Measurements from ENCODE around the gene MRPS31.
"Not testable (repeated sequence)": the region's sequence is repeated elsewhere in the genome, so short reads cannot be mapped to it uniquely, and the experiment has no call there.

The MRPS31 gene

DNA sequence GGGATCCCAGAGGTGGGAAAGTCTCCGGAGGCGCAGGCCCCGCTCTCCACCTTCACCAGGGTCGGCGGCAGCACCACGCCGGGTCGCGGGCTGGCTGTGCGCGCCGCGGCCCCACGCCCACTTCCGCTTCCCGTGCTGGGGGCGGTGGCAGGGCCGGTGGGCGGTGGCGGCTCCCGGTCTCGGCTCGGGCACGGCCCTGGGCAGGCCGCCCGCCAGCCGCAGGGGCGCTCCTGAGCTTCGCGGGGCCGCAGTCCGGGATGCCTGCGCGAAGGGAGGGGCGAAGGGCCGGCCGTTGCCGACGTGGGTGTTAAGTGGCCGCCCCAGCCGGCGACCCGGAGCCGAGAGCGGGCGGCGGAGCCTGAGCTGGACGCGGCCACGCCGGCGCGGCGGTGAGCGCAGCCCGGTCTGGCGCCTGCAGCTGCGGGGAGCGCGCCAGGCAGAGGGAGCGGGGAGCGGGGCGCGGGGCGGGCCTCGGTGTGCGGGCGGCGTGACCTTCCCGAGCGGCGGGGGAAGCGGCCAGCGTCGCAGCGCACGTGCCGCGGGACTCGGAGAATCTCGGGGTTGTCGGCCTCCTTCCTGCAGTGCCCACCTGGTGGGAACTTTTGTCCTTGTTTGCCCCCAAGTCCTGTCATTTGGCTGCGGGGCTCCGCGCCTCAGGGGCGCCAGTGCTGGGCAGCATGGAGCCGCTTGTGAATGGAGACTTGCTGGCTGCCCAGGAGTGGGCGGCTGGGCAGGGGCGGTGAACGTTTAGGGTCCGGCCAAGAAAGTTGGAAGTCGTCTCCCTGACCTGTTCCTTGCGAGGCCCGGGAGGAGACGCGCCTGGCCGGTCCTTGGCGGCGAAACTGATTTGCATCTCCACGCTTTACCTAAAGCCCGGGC lies 18.5 kb upstream of the MRPS31 start, which contains the start of gene SLC25A15:
Gene SLC25A15 (plus strand): TSS at position 337 of the 879 bp plus-strand sequence. CDS start 3,616 bp downstream, outside the sequence.
- DNase-seq: peak; percentile 88 to 94 (median 92)

- not testable (repeated sequence) for DNase-seq
Measured at GRCh38 chr13:40788540-40789274, 17.7 kb upstream of the MRPS31 start.

- DNase-seq: no peak
Measured at GRCh38 chr13:40787062-40787461, 16.1 kb upstream of the MRPS31 start.

DNA sequence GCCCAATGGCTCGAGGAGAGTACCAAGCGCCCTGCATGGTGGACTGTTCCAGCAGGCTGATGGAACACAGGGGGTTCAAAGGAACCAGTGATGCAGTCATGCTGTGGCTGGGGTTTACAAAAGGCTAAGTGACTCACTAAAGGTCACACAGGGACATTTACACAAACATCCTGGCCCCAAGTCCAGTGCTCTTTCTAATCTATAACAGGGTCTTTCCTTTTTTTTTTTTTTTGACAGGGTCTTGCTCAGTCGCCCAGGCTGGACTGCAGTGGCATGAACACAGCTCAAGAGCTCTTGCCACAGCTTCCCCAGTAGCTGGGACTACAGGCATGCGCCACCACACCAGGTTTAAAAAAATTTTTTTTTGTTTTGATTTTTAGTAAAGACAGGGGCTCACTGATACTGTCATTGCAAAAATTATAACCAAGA lies 15.6 kb upstream of the MRPS31 start:
- peak; percentile 49 to 66 (median 52) for DNase-seq

DNA sequence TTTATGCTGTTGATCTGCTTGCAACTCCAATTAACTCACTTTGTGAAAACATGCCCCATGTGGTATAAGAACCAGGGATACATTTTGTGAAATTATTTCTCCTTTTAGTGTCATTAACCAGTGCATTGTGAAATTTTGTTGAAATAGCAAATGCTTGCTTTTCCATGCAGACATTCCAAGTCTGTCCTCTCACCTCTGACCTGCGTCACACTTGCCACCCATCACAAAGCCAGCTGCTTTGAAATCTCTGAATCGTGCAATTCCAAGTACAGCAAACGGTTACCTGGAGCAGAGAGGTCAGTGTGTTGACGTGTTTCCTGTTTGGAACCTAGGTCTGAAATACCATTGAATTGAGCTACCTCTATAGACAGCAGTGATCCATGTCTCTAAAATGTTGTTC lies 13.6 kb upstream of the MRPS31 start:
- no peak for DNase-seq

DNA sequence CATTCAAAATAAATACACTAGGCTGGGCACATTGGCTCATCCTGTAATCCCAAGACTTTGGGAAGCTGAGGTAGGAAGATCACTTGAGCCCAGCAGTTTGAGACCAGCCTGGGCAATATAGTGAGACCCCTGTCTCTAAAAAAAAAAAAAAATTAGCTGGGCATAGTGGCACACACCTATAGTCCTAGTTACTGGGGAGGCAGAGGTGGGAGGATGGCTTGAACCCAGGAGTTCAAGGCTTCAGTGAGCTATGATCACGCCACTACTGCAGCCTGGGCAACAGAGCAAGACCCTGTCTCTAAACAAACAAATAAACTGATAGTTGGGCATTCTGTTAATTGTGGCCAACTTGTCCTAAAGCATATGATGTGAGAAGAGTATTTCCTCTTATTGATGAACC lies 12.0 kb upstream of the MRPS31 start:
- DNase-seq: not testable (repeated sequence)

DNA sequence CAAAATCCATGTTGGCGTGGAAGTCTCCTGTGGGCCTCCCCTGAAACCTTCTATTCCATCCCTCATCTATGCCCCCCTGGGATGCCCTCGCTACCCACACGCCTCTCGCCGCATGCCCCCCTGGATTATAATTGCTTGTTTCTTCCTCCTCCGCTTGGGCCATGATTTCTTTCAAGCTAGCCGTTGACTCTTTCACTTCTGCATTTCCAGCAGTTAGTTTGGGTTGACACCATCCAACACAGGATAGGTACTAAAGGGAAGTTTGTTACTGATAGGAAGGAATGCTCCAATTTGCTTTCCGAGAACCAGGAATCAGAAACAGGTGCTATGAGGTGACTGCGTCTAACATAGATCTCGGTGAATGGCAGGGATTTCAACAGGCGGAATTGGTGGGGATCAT lies 10.7 kb upstream of the MRPS31 start:
- peak; percentile 44 to 63 (median 61) for DNase-seq

DNA sequence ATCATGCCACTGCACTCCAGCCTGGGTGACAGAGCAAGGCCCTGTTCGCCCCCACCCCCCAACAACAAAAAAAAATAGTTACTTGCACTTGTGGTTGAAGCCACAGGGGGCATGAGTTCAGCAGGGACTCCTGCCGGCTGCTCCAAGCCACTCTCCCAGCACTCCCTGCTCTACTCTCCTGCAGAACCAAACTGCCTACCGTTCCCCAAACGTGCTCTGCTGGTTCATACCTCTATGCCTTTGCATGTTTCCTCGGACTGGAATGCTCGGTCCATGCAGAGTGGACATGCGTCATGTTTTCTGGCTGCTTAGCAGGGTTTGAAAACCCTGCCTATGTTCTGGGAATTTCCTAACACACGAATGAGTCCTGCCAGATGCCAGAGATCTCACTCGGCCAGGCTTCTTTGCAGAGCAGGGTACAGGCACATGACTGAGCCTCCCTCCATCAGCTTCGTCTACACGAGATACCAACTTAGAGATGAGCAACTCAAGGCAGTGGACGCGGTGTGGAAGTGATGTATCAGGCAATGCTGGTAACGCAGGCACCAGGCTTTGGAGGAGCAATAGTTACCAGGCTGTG lies 9.9 kb upstream of the MRPS31 start:
- no peak for DNase-seq

- DNase-seq: no peak
Measured at GRCh38 chr13:40779796-40780285, 8.9 kb upstream of the MRPS31 start.

DNA sequence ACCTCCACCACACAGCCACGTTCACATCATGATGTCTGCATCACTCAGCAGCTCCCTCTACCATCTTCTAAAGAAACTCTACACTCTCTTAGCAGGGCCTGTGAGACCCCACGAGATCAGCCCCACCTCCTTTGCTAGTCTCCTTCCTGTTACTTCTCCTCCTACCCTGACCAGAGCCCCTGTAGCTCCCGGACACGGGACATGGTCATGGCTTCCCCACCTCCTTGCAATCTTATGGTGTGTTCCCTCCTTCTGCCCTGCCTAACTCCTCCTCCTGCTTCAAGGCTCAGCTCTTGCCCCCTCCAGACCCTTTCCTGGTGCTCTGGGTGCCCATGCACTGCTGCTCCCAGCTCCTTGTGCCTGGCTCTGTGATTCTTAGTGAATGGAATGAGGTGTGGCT lies 8.1 kb upstream of the MRPS31 start:
- DNase-seq: no peak

GRCh38 chr13:40777809-40778175 lies 6.8 kb upstream of the MRPS31 start:
- no peak for DNase-seq

DNA sequence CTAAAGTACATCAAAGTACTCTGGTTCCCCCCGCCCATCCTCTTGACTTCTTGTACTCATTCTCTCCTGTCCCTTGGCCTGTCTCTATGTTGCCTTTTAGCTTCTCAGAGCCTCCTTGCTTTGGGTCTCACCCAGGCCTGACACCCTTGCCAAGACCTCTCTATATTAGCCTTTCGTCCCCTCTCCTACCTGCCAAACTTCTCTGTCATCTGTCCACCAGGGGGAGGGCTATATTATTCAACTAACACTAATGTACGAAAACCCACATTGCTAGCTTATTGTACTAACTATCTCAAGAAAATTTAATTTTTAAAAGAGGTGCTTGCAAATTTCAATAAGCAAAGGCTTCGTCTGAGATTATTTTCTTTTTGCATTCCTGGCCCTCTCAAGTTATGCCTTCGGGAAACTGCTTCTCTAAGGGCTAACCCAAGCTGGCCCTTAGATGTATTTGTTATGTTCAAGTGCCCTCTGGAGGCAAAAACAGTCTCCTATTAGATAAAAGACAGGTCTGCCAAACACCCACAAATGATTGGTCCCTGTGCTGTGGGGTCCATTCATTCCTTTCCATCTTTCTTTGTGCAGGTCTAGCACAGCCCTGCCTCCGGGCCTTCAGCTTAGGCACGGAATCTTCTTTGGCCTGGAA lies 6.3 kb upstream of the MRPS31 start:
- DNase-seq: peak; percentile 55 to 60 (median 57)

DNA sequence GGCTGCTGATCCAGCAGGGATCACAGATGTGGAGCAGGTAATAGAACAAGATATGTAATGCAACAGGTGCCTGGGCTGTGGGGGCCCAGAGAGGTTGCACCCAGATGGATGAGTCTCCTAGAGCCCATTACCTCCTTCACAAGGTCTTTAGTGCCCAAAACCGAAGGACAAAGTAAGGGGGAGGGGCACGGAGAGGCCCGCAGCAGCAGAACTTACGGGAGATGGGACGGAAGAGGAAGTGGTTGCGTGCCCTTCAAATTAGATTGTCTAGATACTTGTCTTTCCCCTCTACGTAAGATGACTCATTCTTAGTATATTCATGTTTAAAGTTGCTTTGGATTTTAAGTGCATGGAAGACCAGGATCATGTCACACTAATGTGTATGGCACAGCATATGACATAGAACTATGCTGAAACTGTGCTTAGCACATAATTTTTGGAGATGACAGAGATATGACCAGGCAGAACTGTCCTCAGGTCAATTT lies 5.7 kb upstream of the MRPS31 start:
- DNase-seq: peak; percentile 52 to 80 (median 68)

DNA sequence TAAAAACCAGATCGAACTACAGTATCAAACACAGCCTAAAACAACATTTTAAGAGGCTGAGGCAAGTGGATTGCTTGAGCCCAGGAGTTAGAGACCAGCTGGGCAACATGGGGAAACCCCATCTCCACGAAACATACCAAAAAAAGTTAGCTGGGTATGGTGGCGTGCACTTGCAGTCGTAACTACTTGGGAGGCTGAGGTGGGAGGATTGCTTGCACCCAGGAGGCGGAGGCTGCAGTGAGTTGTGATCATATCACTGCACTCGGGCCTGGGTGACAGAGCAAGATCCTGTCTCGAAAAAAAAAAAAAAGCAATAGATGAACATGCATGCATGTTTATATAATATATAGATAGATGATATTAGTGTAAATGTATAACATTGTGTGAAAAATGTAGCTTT lies 5.2 kb upstream of the MRPS31 start:
- DNase-seq: no peak

GRCh38 chr13:40774672-40775071 lies 3.7 kb upstream of the MRPS31 start:
- DNase-seq: no peak

- DNase-seq: no peak
Measured at GRCh38 chr13:40772765-40773473, 1.9 kb upstream of the MRPS31 start.

GRCh38 chr13:40770609-40770933 lies 419 bp downstream of the MRPS31 start:
- DNase-seq: peak in 1 of 3 donors; percentile 3

DNA sequence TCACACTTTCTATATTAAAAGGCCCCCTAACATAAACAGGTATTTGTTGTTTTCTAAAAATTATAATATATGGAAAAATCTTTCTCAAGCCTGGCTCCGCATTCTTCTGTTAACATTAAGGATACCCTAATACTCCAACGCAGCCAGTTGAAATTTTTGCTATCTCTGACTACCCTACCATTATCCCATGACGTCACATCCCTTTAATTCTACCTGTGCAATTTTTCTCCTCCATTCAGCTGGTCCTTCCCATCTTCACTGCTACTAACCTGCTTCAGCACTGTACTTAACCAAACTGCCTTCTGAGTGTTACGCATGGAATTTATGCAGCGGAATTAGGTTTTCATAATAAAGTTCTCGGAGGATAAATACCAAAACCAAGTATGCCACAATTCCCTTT lies 1.0 kb downstream of the MRPS31 start:
- DNase-seq: no peak

DNA sequence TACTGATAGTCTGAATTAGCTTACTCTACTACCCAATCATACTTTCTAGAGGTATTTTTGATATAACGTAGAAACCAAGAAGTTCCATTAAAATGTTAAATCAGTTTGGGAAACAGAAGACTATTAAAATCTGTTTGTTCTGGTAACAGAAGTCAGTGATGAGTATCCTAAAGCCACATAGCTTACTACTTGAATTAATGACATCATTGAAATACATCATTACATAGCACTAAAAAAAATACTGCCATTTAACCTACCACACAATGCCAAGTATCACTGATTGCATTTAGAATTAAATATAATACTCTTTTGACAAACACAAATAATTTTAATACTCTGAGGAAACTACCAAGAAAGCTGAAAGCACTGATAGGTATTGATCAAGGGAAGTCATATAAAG lies 5.4 kb downstream of the MRPS31 start:
- DNase-seq: no peak

DNA sequence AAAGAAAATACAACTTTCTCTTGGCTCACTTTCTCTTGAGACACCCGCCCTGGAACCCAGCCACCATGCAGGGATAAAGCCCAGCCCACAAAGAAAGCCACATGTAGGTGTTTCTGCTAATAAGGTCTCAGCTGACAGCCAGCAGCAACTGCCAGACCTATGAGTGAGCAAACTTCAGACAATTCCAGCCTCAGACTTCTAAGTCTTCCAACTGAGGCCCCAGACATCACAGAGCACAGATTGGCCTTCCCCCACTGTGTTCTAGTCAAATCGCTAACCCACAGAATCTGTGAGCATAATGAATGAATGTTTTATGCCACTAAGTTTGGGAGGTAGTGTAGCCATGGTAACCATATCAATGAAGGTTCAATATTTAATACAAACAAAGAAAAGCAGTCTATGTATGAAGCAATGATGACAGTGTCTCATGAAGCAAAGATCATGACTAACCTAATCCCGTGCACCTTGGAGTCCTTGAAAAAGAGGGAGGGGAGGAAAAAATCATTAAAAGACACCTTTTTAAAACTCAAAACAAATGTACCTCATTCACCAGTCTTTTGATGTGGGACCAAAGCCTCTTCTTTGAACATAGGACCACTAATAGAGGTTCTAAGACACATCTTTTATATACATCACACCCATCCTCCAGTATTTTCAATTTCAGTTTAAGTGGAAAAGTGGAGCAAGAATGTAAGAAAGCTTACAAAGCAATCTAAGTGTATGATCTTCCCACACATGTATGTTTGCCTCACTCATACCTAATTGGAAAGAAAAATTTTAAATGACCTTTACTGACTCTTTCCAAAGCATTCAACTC lies 6.2 kb downstream of the MRPS31 start:
- no peak for DNase-seq

DNA sequence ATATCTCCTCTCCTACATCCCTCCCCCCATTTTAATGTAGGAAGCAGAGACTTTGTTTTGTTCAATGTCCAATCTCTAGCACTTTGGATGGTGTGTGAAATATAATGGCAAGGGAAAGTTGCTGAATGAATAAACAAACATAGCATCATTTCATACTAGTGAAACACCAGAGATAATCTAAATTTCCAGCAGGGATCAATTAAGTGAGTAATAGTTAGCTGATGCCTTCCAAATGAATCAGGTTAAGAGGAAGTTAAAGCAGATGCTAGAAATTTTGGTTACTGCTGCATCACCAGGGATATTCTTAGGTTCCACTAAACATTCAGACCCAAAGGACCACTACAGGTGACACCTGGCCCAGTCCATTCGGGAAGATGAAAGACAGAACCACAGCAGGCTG lies 8.1 kb downstream of the MRPS31 start:
- DNase-seq: no peak
